Measurements from ENCODE around the gene ANK2. TPM values are rescaled to one million over a fixed set of nuclear protein-coding genes. Genes with fewer than 3 reads are reported as not detected.

The ANK2 gene
- total RNA-seq, 1 donor: 79.6 TPM

- Histone ChIP-seq H3K79me2 (ENCODE audit: insufficient read depth, low read length) (no peaks in the 10 kb centered on the region), H3K36me3 (ENCODE audit: insufficient read depth, low read length) (no peaks in the 10 kb centered on the region), H3K27me3 (ENCODE audit: insufficient read depth, low read length) (no peaks in the 10 kb centered on the region), H3K9me3 (ENCODE audit: low read depth, low read length) (no peaks in the 10 kb centered on the region), H3K27ac (ENCODE audit: low read depth, low read length) (peak overlapping the region; percentile 59), H4K20me1 (ENCODE audit: insufficient read depth, low read length) (no peaks in the 10 kb centered on the region), H3K4me2 (ENCODE audit: insufficient read depth, low read length) (peak overlapping the region; percentile 81), H2AFZ (ENCODE audit: low read length) (peak overlapping the region; percentile 82), H3K4me3 (ENCODE audit: insufficient read depth, low read length) (peak overlapping the region; percentile 66), H3K4me1 (ENCODE audit: insufficient read depth, low read length) (peaks cover 26% of the 10 kb centered on the region)
- TF ChIP-seq CTCF (IDR thresholded peaks at IDR 0.05; ENCODE audit: extremely low read depth, low read depth, low read length): no peak
- no peak for DNase-seq (ENCODE audit: insufficient read length, low spot score, missing footprints)
Measured at GRCh38 chr4:113293043-113293560, 243.6 kb downstream of the ANK2 start.

GRCh38 chr4:113293674-113294073 lies 244.2 kb downstream of the ANK2 start:
- Histone ChIP-seq H3K4me1 (ENCODE audit: insufficient read depth, low read length) (peaks cover 26% of the 10 kb centered on the region), H3K4me2 (ENCODE audit: insufficient read depth, low read length) (peak overlapping the region; percentile 81), H3K27me3 (ENCODE audit: insufficient read depth, low read length) (no peaks in the 10 kb centered on the region), H2AFZ (ENCODE audit: low read length) (peak overlapping the region; percentile 82), H3K27ac (ENCODE audit: low read depth, low read length) (peak overlapping the region; percentile 59), H3K9me3 (ENCODE audit: low read depth, low read length) (no peaks in the 10 kb centered on the region), H3K36me3 (ENCODE audit: insufficient read depth, low read length) (no peaks in the 10 kb centered on the region), H3K4me3 (ENCODE audit: insufficient read depth, low read length) (peak overlapping the region; percentile 66), H3K79me2 (ENCODE audit: insufficient read depth, low read length) (no peaks in the 10 kb centered on the region), H4K20me1 (ENCODE audit: insufficient read depth, low read length) (no peaks in the 10 kb centered on the region)
- TF ChIP-seq CTCF (IDR thresholded peaks at IDR 0.05; ENCODE audit: extremely low read depth, low read depth, low read length): peak; percentile 43
- DNase-seq (ENCODE audit: insufficient read length, low spot score, missing footprints): no peak

- H3K27ac ChIP-seq (ENCODE audit: low read depth, low read length): no peak overlapping the region
- H3K9me3 ChIP-seq (ENCODE audit: low read depth, low read length): no peaks in the 10 kb centered on the region
- TF ChIP-seq CTCF (IDR thresholded peaks at IDR 0.05; ENCODE audit: extremely low read depth, low read depth, low read length): peak; percentile 25
- H3K27me3 ChIP-seq (ENCODE audit: insufficient read depth, low read length): no peaks in the 10 kb centered on the region
- DNase-seq (ENCODE audit: insufficient read length, low spot score, missing footprints): no peak
- H3K4me1 ChIP-seq (ENCODE audit: insufficient read depth, low read length): peaks cover 26% of the 10 kb centered on the region
- no peaks in the 10 kb centered on the region for H3K36me3 ChIP-seq (ENCODE audit: insufficient read depth, low read length)
- H2AFZ ChIP-seq (ENCODE audit: low read length): no peak overlapping the region
- no peaks in the 10 kb centered on the region for H4K20me1 ChIP-seq (ENCODE audit: insufficient read depth, low read length)
- no peaks in the 10 kb centered on the region for H3K79me2 ChIP-seq (ENCODE audit: insufficient read depth, low read length)
- no peak overlapping the region for H3K4me2 ChIP-seq (ENCODE audit: insufficient read depth, low read length)
- H3K4me3 ChIP-seq (ENCODE audit: insufficient read depth, low read length): no peak overlapping the region
Measured at GRCh38 chr4:113294908-113295307, 245.5 kb downstream of the ANK2 start.

DNA sequence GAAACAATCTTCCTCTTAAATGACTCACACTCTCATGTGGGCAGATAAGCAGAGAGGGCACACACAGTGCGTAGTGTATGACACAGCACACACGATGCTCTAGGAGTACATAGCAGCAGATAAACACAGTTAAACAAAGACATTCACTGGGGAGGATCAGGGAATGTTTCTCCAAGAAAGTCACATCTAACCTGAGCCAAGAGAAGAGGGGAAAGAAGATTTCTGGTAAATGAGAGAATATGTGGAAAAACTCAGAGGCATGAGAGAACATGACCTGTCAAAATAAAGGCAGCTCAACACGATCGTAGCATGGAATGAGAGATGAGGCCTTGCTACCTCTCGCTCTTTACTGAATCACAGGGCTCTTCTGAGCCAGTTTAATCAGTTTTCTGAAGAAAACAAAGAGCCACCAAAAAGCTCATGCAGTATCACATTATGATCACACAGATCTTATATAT lies 251.0 kb downstream of the ANK2 start:
- Histone ChIP-seq H2AFZ (ENCODE audit: low read length) (peak overlapping the region; percentile 48), H3K4me1 (ENCODE audit: insufficient read depth, low read length) (peaks cover 17% of the 10 kb centered on the region), H3K79me2 (ENCODE audit: insufficient read depth, low read length) (no peaks in the 10 kb centered on the region), H3K4me3 (ENCODE audit: insufficient read depth, low read length) (no peak overlapping the region), H4K20me1 (ENCODE audit: insufficient read depth, low read length) (no peaks in the 10 kb centered on the region), H3K4me2 (ENCODE audit: insufficient read depth, low read length) (no peak overlapping the region), H3K36me3 (ENCODE audit: insufficient read depth, low read length) (no peaks in the 10 kb centered on the region), H3K27ac (ENCODE audit: low read depth, low read length) (peak overlapping the region; percentile 88), H3K9me3 (ENCODE audit: low read depth, low read length) (no peaks in the 10 kb centered on the region), H3K27me3 (ENCODE audit: insufficient read depth, low read length) (no peaks in the 10 kb centered on the region)
- DNase-seq (ENCODE audit: insufficient read length, low spot score, missing footprints): peak; percentile 89
- TF ChIP-seq CTCF (IDR thresholded peaks at IDR 0.05; ENCODE audit: extremely low read depth, low read depth, low read length): no peak
